ENCODE data around the gene MOB3C.
"Not testable (repeated sequence)": the region's sequence is repeated elsewhere in the genome, so short reads cannot be mapped to it uniquely, and the experiment has no call there.

DNA sequence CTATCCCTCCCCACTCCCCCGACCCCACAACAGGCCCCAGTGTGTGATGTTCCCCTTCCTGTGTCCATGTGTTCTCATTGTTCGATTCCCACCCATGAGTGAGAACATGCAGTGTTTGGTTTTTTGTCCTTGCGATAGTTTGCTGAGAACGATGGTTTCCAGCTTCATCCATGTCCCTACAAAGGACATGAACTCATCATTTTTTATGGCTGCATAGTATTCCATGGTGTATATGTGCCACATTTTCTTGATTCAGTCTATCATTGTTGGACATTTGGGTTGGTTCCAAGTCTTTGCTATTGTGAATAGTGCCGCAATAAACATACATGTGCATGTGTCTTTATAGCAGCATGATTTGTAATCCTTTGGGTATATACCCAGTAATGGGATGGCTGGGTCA is 46.3 kb upstream of the MOB3C start:
- not testable (repeated sequence) for TF ChIP-seq GABPA (IDR thresholded peaks at IDR 0.05; ENCODE audit: low read depth); POLR2AphosphoS5 (IDR thresholded peaks at IDR 0.05; ENCODE audit: low read depth, low read length); NRF1 (IDR thresholded peaks at IDR 0.05; ENCODE audit: low read depth, low read length); YY1 (IDR thresholded peaks at IDR 0.05; ENCODE audit: low read depth)
